A549 (cell line): ENCODE data around the gene OLFM3. TPM values are rescaled to one million over a fixed set of nuclear protein-coding genes. Genes with fewer than 3 reads are reported as not detected.

Experiments
- ATAC-seq, 2 experiments: fragments of 200-7000 bp in 1 of 2; fragments of >200 bp in 1 of 2; cut with Nextera tagmentation in 1 of 2; cut with Tn5 transposase in 1 of 2; 3 replicates each; pipeline versions ENCODE4 v1.8.0 to v1.9.1; 2018 to 2020; ENCODE audit warnings: mild to moderate bottlenecking in 1 of 2, moderate library complexity in 1 of 2
- CTCF ChIA-PET: fragments of 300-600 bp; sonication (Branson Sonifier 250); formaldehyde crosslinking; extraction: SDS; loops from one replicate; lab custom pipeline; 2021; ENCODE audit warnings: antibody characterized with exemption, inconsistent platforms; lab: Yijun Ruan, JAX
- POLR2A ChIA-PET: fragments of 350-600 bp; formaldehyde crosslinking; extraction: SDS; loops from one replicate; lab custom pipeline; 2021; ENCODE audit warnings: antibody characterized with exemption, inconsistent platforms; lab: Yijun Ruan, JAX
- DNase-seq, 2 experiments: peaks; one replicate each; pipeline versions ENCODE4 v3.0.0 to v3.0.0-alpha.2; 2011 to 2016; ENCODE audit warnings: low read depth in 1 of 2, low spot score in 1 of 2
- FAIRE-seq: peaks from 2 replicates; lab custom pipeline; 2011; peaks lifted over from hg19 to GRCh38; lab: Jason Lieb, UNC
- H3K27ac ChIP-seq, 2 experiments: fragments of >200 bp; sonication (Bioruptor Twin); formaldehyde crosslinking; 3 replicates each; pipeline ENCODE4 v1.5.1; 2016 to 2017
- H3K4me1 ChIP-seq: fragments of >200 bp; sonication (Bioruptor Twin); formaldehyde crosslinking; 3 replicates; pipeline ENCODE4 v1.6.1; 2016
- H3K4me2 ChIP-seq: fragments of >200 bp; sonication (Bioruptor Twin); formaldehyde crosslinking; 3 replicates; pipeline ENCODE4 v1.6.1; 2016
- H3K4me3 ChIP-seq: fragments of >200 bp; sonication (Bioruptor Twin); formaldehyde crosslinking; 3 replicates; pipeline ENCODE4 v1.5.1; 2016
- H3K9me3 ChIP-seq: fragments of >200 bp; sonication (Bioruptor Twin); formaldehyde crosslinking; 3 replicates; pipeline ENCODE4 v1.6.1; 2016
- CHD4 ChIP-seq: fragments of 200-600 bp; sonication (generic); IDR thresholded peaks from 2 replicates; pipeline ENCODE4 v1.6.1; 2016; ENCODE audit warnings: antibody characterized with exemption, mild to moderate bottlenecking, borderline replicate concordance
- FOSB ChIP-seq: fragments of 250-450 bp; sonication (Bioruptor Pico); IDR thresholded peaks from 2 replicates; pipeline ENCODE4 v1.5.0; 2020; ENCODE audit warnings: mild to moderate bottlenecking, moderate library complexity
- FOXS1 ChIP-seq: fragments of 250-450 bp; sonication (Bioruptor Pico); IDR thresholded peaks from 2 replicates; pipeline ENCODE4 v1.5.0; 2020; ENCODE audit warnings: mild to moderate bottlenecking, moderate library complexity
- HOXB5 ChIP-seq: fragments of 250-450 bp; sonication (Bioruptor Pico); IDR thresholded peaks from 2 replicates; pipeline ENCODE4 v1.5.0; 2020; ENCODE audit warnings: mild to moderate bottlenecking, moderate library complexity
- MAZ ChIP-seq: fragments of 150-350 bp; IDR thresholded peaks from 2 replicates; pipeline ENCODE4 v1.6.1; 2014; ENCODE audit warnings: antibody characterized with exemption, low read depth, low read length, borderline replicate concordance
- NFE2L2 ChIP-seq: fragments of 150-350 bp; conservative IDR thresholded peaks from 2 replicates; pipeline ENCODE4 v1.6.1; 2014; ENCODE audit warnings: low read length
- NR3C1 ChIP-seq: fragments of >200 bp; sonication (Bioruptor Twin); formaldehyde crosslinking; IDR thresholded peaks from 3 replicates; pipeline ENCODE4 v1.6.1; 2017
- PHF8 ChIP-seq: fragments of 200-600 bp; sonication (generic); IDR thresholded peaks from 2 replicates; pipeline ENCODE4 v1.6.1; 2016; ENCODE audit warnings: low read depth, mild to moderate bottlenecking, antibody characterized with exemption, moderate library complexity, borderline replicate concordance
- POLR2A ChIP-seq: IDR thresholded peaks from 2 replicates; pipeline ENCODE4 v1.6.1; 2012; ENCODE audit warnings: mild to moderate bottlenecking, low read length
- POLR2AphosphoS2 ChIP-seq: conservative IDR thresholded peaks from 2 replicates; pipeline ENCODE4 v1.6.1; 2012; ENCODE audit warnings: low read length, improper control_type of control experiment, inconsistent platforms
- RAD21 ChIP-seq, 2 experiments: fragments of >200 bp in 1 of 2; sonication (Bioruptor Twin) in 1 of 2; formaldehyde crosslinking in 1 of 2; IDR thresholded peaks in 1 of 2; conservative IDR thresholded peaks in 1 of 2; 2 replicates in 1 of 2; 3 replicates in 1 of 2; pipeline ENCODE4 v1.6.1; 2012 to 2018; ENCODE audit warnings: inconsistent platforms in 1 of 2
- SMC3 ChIP-seq: fragments of >200 bp; sonication (Bioruptor Twin); formaldehyde crosslinking; IDR thresholded peaks from 3 replicates; pipeline ENCODE4 v1.6.1; 2018; ENCODE audit warnings: inconsistent platforms
- TP53 ChIP-seq: fragments of 250-450 bp; sonication (Bioruptor Pico); IDR thresholded peaks from 2 replicates; pipeline ENCODE4 v1.5.0; 2021; ENCODE audit warnings: mild to moderate bottlenecking, moderate library complexity
- ZC3H11A ChIP-seq: fragments of 450-650 bp; IDR thresholded peaks from 2 replicates; pipeline ENCODE4 v1.6.1; 2014; ENCODE audit warnings: antibody characterized with exemption, mild to moderate bottlenecking
- ZNF302 ChIP-seq: fragments of 250-450 bp; sonication (Bioruptor Pico); IDR thresholded peaks from 2 replicates; pipeline ENCODE4 v1.9.0; 2021; ENCODE audit warnings: inconsistent platforms, mild to moderate bottlenecking, moderate library complexity
- ZSCAN20 ChIP-seq: fragments of 250-450 bp; sonication (Bioruptor Pico); IDR thresholded peaks from 2 replicates; pipeline ENCODE4 v1.8.0; 2022; ENCODE audit warnings: mild to moderate bottlenecking, moderate library complexity
- WGBS: methylation state at CpG from one replicate; pipeline ENCODE4 v1.1.6; 2017; ENCODE audit errors: missing lambda C conversion rate; 5-methylcytosine and 5-hydroxymethylcytosine counted together
- polyA plus RNA-seq, 4 experiments: library from polyadenylated mRNA; depleted of rRNA in 3 of 4; stranded (reverse); fragments of >200 nt; fragmentation: RNase III in 1 of 4; extraction: RNeasy Plus Mini Kit Qiagen cat#74134 plus additional on column Dnase treatment in 1 of 4; gene quantifications; 2 replicates in 3 of 4; 3 replicates in 1 of 4; pipeline ENCODE4 v1.2.3, GENCODE V29; 2011 to 2017
- TF ChIP-seq, protein P1 (sequence below): IDR thresholded peaks from 2 replicates; pipeline ENCODE4 v1.6.1; 2012
- TF ChIP-seq, protein P2 (sequence below): fragments of 200-600 bp; sonication (generic); IDR thresholded peaks from 2 replicates; pipeline ENCODE4 v1.6.1; 2016; ENCODE audit warnings: antibody characterized with exemption, mild to moderate bottlenecking, moderate library complexity
- TF ChIP-seq, protein P3 (sequence below): fragments of >200 bp; sonication (Bioruptor Twin); formaldehyde crosslinking; IDR thresholded peaks from 3 replicates; pipeline ENCODE4 v1.6.1; 2016
- TF ChIP-seq, protein P4 (sequence below): fragments of >200 bp; sonication (Bioruptor Twin); formaldehyde crosslinking; IDR thresholded peaks from 3 replicates; pipeline ENCODE4 v1.5.1; 2016

The OLFM3 gene
- polyA plus RNA-seq, 2 of the 4 experiments (the other 2 are of a cell fraction): not detected

DNA sequence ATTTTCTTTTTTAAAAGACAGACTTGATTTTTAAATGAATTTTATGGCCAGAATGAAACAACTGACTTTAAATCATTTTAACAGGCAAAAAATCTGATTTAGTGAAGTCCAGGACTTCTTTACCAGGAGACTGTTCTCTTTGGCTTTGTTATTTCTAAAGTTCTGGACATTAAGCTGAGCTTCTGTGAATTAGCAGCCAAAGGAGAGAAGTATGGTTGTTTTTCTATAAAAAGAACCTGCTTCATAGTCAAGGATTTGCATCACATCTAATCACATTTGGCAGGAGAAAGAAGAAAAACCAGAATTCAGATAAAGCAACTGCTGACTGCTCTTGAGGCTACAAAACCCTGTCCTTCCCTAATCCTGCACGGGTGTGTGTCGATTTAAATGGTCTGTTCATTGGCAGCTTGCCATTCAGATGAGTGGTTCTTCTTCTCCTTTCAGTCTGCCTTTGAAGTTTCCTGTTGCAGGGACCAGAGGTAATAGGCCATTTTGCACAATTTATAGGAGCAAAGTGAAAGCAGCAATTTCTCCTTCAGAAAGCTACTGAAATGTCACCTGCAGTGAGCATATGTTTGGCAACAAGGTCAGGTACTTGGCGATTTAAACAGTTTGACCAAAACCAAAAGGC is 215.4 kb downstream of the OLFM3 start:
- DNase-seq (no peak), ATAC-seq (no peak), FAIRE-seq (no peak)
- Histone ChIP-seq H3K4me1 (no peaks in the 10 kb centered on the region), H3K9me3 (no peaks in the 10 kb centered on the region), H3K4me2 (no peak overlapping the region), H3K4me3 (no peak overlapping the region), H3K27ac (no peak overlapping the region)
- 0% methylated on average over 3 of the region's 3 CpGs for WGBS
- TF ChIP-seq NR3C1: no peak
- TF ChIP-seq HOXB5: no peak
- no peak for TF ChIP-seq POLR2AphosphoS2
- TF ChIP-seq POLR2A: no peak
- ChIA-PET CTCF (no interaction called here), POLR2A (no interaction called here)

DNA sequence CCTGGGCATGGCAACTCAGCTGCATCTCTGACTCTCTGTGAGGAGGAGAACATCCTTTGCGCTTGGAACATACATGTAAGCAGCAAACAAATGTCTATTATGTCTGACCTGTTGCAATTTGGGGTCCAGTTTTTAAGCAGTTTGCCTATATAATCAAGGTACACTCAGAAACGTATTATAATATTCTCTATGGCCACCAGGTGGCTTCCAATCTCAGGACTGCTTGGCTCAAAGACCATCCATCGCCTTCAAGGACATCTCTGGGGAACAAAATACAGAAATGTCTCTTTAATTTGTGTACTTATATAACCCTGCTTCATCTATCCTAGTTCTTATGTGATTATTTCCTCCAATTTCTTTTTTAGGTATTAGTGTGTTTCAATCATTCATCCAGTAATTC is 227.2 kb downstream of the OLFM3 start:
- Histone ChIP-seq H3K27ac (no peak overlapping the region), H3K9me3 (no peaks in the 10 kb centered on the region), H3K4me3 (no peak overlapping the region), H3K4me1 (no peaks in the 10 kb centered on the region), H3K4me2 (no peak overlapping the region)
- TF ChIP-seq ZNF302 (CRISPR knock-in tag): no peak
- no peak for TF ChIP-seq POLR2A
- TF ChIP-seq, protein P1, sequence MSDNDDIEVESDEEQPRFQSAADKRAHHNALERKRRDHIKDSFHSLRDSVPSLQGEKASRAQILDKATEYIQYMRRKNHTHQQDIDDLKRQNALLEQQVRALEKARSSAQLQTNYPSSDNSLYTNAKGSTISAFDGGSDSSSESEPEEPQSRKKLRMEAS: no peak
- no peak for TF ChIP-seq ZSCAN20
- TF ChIP-seq SMC3: 0 out of 3 replicates have a peak, but pooled peaks have one; percentile 9
- no peak for TF ChIP-seq NFE2L2
- 0 out of 5 replicates have a peak, but pooled peaks of 1 of the 2 experiments have one; percentile 6 for TF ChIP-seq RAD21 (conservative IDR thresholded peaks at IDR 0.05 in 1 of 2, IDR thresholded peaks at IDR 0.05 in 1 of 2)
- no peak for TF ChIP-seq TP53 (CRISPR knock-in tag)
- TF ChIP-seq, protein P2, sequence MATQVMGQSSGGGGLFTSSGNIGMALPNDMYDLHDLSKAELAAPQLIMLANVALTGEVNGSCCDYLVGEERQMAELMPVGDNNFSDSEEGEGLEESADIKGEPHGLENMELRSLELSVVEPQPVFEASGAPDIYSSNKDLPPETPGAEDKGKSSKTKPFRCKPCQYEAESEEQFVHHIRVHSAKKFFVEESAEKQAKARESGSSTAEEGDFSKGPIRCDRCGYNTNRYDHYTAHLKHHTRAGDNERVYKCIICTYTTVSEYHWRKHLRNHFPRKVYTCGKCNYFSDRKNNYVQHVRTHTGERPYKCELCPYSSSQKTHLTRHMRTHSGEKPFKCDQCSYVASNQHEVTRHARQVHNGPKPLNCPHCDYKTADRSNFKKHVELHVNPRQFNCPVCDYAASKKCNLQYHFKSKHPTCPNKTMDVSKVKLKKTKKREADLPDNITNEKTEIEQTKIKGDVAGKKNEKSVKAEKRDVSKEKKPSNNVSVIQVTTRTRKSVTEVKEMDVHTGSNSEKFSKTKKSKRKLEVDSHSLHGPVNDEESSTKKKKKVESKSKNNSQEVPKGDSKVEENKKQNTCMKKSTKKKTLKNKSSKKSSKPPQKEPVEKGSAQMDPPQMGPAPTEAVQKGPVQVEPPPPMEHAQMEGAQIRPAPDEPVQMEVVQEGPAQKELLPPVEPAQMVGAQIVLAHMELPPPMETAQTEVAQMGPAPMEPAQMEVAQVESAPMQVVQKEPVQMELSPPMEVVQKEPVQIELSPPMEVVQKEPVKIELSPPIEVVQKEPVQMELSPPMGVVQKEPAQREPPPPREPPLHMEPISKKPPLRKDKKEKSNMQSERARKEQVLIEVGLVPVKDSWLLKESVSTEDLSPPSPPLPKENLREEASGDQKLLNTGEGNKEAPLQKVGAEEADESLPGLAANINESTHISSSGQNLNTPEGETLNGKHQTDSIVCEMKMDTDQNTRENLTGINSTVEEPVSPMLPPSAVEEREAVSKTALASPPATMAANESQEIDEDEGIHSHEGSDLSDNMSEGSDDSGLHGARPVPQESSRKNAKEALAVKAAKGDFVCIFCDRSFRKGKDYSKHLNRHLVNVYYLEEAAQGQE: no peak
- 2% methylated on average over 3 of the region's 3 CpGs for WGBS
- CTCF ChIA-PET: interaction anchor here (0.8 kb wide), 1 partner anchor 10 kb away, joined by 3 read pairs; no protein-coding TSS in a partner anchor
- DNase-seq (peak in 1 of 2 experiments; percentile 11), FAIRE-seq (no peak), ATAC-seq (0 out of 6 replicates have a peak, but pooled peaks of 1 of the 2 experiments have one; percentile 45)
- POLR2A ChIA-PET: no interaction called here

DNA sequence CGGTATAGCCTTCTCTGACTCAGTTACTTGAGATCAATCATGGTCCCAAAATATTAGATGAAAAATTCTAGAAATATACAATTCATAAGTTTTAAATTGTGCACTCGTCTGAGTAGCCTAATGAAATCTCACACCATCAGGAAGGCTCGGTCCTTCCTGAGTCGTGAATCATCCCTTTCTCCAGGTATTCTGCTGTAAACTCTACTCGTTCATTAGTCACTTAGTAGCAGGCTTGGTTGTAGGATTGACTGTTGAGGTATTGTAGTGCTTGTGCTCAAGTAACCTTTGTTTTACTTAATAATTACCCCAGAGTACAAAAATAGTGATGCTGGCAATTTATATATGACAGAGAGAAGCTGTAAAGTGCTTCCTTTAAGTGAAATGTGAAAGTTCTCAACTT is 238.7 kb downstream of the OLFM3 start:
- POLR2A ChIA-PET: no interaction called here
- WGBS: 19% methylated on average over 5 of the region's 5 CpGs
- FAIRE-seq: no peak
- H3K9me3 ChIP-seq: no peaks in the 10 kb centered on the region
- H3K4me1 ChIP-seq: no peaks in the 10 kb centered on the region
- no peak overlapping the region for H3K4me2 ChIP-seq
- H3K4me3 ChIP-seq: no peak overlapping the region
- no peak overlapping the region for H3K27ac ChIP-seq
- DNase-seq: no peak
- no peak for ATAC-seq
- TF ChIP-seq PHF8: no peak
- no peak for TF ChIP-seq ZC3H11A
- TF ChIP-seq, protein P3, sequence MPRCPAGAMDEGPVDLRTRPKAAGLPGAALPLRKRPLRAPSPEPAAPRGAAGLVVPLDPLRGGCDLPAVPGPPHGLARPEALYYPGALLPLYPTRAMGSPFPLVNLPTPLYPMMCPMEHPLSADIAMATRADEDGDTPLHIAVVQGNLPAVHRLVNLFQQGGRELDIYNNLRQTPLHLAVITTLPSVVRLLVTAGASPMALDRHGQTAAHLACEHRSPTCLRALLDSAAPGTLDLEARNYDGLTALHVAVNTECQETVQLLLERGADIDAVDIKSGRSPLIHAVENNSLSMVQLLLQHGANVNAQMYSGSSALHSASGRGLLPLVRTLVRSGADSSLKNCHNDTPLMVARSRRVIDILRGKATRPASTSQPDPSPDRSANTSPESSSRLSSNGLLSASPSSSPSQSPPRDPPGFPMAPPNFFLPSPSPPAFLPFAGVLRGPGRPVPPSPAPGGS: no peak
- TF ChIP-seq FOSB (CRISPR knock-in tag): no peak
- no peak for TF ChIP-seq CHD4
- no peak for TF ChIP-seq FOXS1 (CRISPR knock-in tag)
- TF ChIP-seq, protein P4, sequence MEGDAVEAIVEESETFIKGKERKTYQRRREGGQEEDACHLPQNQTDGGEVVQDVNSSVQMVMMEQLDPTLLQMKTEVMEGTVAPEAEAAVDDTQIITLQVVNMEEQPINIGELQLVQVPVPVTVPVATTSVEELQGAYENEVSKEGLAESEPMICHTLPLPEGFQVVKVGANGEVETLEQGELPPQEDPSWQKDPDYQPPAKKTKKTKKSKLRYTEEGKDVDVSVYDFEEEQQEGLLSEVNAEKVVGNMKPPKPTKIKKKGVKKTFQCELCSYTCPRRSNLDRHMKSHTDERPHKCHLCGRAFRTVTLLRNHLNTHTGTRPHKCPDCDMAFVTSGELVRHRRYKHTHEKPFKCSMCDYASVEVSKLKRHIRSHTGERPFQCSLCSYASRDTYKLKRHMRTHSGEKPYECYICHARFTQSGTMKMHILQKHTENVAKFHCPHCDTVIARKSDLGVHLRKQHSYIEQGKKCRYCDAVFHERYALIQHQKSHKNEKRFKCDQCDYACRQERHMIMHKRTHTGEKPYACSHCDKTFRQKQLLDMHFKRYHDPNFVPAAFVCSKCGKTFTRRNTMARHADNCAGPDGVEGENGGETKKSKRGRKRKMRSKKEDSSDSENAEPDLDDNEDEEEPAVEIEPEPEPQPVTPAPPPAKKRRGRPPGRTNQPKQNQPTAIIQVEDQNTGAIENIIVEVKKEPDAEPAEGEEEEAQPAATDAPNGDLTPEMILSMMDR: no peak
- TF ChIP-seq ZNF302 (CRISPR knock-in tag): no peak
- TF ChIP-seq MAZ: no peak
- CTCF ChIA-PET: no interaction called here
